Erythroblast (primary cell): ENCODE data around the gene SRCIN1.

ENCODE experiments used
- GATA1 ChIP-seq: IDR thresholded peaks from 2 replicates; pipeline ENCODE4 v1.6.1; 2011; ENCODE audit warnings: low read depth, mild to moderate bottlenecking, control low read depth, low read length, moderate library complexity
- POLR2A ChIP-seq: IDR thresholded peaks from 2 replicates; pipeline ENCODE4 v1.6.1; 2011; ENCODE audit warnings: mild to moderate bottlenecking, low read length

DNA sequence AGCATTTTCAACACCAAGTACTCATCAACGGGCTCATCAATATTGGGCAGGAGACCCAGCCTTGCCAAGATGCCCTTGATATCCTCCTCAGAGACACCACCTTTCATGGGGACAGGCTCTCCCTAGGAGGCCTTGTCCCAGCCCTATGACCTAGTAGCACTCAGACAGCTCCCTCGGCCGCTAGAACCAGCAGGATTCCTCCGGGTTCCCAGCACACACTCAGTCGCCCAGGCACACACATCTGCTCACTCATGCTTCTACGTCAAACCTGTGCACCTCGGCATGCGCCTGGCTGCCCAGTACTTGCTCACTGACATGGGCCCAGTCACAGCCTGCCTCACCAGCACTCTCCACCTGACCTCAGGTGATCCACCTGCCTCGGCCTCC, 17.0 kb downstream of the SRCIN1 start:
- TF ChIP-seq POLR2A (no peak), GATA1 (no peak)
